IPS-NIHi7 (cell line): ENCODE results near the gene ETAA1.
A peak's percentile ranks its signal among the peaks of the same experiment; 100 is the strongest.

Source experiments
- DNase-seq: peaks from one replicate; pipeline ENCODE4 v3.0.0; 2012; ENCODE audit warnings: mixed read lengths; ENCODE audit errors: extremely low spot score

Gene ETAA1

GRCh38 chr2:67397143-67397986 is at the start of gene ETAA1:
Gene ETAA1 (plus strand): TSS chr2:67397333. CDS start chr2:67397449, 116 bp downstream.
- DNase-seq: peak; percentile 98

DNA sequence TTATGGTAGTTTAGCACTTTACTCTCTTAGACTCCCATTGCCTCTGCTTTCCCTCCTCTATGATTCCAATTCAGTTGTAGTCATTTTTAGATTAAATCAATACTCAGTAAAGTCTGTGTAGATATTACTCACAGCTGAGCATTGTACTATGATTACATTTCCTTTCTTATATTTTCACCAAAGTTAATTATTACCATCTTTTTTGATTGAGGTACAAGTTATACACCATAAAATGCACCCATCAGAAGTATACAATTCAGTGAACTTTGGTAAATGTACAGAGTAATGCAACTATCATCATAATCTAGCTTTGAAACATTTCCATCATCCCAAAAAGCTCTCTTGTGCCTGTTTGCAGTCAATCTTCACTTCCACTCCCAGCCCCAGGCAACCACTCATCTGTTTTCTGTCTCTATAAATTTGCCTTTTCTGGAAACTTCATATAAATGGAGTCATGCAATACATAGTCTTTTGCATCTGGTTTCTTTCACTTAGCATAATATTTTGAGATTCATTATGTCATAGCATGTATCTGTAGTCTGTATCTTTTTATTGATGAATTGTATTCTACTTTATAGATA is 30.2 kb upstream of the ETAA1 start:
- no peak for DNase-seq

DNA sequence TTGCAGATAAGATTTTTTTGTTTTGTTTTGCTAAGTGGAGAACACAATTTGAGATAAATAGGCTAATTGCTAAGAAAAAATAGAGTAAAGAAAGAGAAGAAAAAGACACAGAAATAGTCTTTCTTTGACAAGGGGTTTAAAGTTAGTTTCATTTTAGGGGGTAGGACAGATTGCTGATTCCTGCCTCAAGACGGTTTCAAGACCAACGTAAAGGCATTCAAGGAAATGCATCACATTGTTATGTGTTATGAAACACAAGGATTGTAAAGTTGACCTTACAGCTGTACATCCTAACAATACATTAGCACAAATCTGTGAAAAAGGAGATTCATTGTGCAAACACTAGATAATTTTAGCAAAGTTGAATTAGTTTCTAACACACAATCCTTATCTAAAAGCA is 22.7 kb upstream of the ETAA1 start:
- no peak for DNase-seq

- DNase-seq: no peak
These were observed 22.2 kb upstream of the ETAA1 start for GRCh38 chr2:67374949-67375348.

- no peak for DNase-seq
These were observed 18.6 kb upstream of the ETAA1 start for GRCh38 chr2:67378555-67378954.

DNA sequence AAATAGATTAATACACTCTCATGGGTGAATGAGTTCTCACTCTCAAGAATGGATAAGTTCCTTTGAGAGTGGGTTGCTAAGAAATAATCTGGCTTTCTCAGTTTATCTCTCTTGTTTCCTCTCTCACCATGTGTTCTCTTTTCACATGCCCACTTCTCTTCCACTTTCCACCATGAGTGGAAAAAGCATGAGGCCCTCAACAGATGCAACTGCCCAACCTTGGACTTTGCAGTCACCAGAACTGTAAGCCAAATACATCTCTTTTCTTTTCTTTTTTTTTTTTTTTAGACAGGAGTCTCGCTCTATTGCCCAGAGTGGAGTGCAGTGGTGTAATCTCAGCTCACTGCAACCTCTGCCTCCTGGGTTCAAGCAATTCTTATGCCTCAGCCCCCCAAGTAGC is 18.1 kb upstream of the ETAA1 start:
- DNase-seq: no peak

GRCh38 chr2:67384123-67384822 is 12.9 kb upstream of the ETAA1 start:
- no peak for DNase-seq

DNA sequence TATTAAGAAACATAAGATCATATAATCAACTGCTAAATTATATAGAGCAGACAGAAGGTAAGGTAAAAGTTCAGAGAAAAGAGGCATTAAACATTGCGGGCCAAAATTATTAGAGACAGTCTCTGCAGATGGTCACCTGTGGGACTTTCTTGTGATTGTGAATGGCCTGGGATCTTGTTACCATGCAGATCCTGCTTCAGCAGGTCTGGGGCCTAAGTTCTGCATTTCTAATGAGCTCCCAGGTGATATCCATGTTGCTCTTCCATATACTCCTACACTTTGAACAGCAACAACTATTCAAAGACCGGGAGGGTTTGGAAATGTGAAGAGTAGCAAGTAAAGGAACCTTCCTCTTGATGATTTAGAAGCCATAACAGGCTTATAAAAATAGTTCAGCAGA is 8.5 kb upstream of the ETAA1 start:
- peak; percentile 25 for DNase-seq

- no peak for DNase-seq
These were observed 7.8 kb upstream of the ETAA1 start for GRCh38 chr2:67389286-67389685.

DNA sequence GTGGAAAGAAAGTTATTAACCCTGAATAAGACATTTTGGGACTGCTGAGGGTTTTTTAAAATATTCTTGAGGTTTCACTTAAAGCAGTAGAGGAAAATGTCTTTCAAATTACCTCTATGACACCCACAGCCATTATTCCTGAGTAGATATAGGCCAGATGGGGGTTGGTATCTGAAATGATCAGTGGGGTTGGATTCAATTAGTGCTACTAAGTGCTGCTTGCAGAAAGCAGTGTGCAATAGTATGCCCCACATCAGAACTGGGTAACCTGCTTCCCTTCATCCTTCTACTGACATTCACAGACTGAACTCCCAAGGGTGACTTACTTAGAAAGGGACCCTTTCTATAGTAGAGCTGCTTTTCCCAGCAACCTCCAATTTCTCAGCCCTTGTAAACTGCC is 7.3 kb upstream of the ETAA1 start:
- no peak for DNase-seq

DNA sequence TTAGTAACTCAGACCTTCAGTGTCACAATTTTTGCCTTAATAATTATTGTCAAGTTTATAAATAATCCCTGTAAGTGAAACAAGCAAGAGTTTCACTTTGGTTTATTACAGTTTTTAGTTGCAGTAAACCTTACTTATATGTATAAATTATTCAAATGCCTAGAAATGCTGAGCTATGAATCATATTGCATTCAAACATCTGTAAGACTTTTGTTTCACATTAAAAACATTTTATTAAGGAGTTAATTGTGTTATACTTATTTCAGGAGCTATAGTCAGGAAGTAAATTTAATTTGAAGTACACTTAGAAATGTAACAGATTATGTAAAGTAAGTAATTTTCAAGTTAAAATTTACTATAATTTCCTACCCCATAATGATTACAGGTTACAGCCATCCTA is 3.9 kb upstream of the ETAA1 start:
- DNase-seq: no peak

- DNase-seq: no peak
These were observed 2.4 kb upstream of the ETAA1 start for GRCh38 chr2:67394734-67395133.

DNA sequence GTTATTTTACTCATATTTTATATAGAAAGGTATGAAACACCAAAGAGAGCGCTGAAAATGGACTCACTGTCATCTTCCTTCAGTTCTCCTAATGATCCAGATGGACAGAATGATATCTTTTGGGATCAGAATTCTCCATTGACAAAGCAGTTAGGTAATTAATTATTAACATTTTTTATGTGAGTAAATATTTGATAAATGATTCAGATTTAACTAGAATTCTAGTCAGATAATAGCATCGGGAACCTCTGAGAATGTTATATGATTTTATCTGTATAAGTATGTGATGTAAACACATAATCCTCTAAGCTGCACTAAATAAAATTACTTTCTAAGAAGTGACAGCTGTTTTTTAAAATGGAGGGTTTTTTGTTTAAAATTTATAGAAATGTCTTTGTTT is 2.0 kb downstream of the ETAA1 start:
- DNase-seq: no peak

GRCh38 chr2:67399831-67400489 is 2.8 kb downstream of the ETAA1 start:
- DNase-seq: no peak

GRCh38 chr2:67400560-67401485 is 3.7 kb downstream of the ETAA1 start:
- DNase-seq: no peak

GRCh38 chr2:67408346-67408745 is 11.2 kb downstream of the ETAA1 start:
- DNase-seq: no peak

- no peak for DNase-seq
These were observed 15.3 kb downstream of the ETAA1 start for GRCh38 chr2:67412424-67412823.

- no peak for DNase-seq
These were observed 17.7 kb downstream of the ETAA1 start for GRCh38 chr2:67414867-67415266.

- DNase-seq: no peak
These were observed 19.0 kb downstream of the ETAA1 start for GRCh38 chr2:67416136-67416535.

- DNase-seq: no peak
These were observed 26.4 kb downstream of the ETAA1 start for GRCh38 chr2:67423489-67423888.

DNA sequence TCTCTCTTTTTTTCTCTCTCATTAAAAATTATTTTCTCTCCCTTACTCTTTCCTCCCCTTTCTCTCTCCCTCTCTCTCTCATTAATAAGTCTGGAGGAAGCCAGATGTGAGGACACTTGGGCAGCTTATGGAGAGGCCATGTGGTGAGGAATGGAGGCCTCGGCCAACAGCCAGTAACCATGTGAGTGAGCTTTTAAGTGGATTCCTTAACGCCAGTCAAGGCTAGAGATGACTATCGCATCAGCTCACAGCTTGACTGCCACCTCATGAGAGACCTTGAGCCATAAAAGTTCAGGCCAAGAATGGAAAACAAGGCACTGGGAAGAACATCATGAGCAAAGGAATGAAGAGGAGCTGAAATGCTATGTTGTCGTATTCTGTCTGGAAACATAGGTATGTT is 39.1 kb downstream of the ETAA1 start:
- DNase-seq: no peak
